ENCODE results near the gene PPP1R12B.

GRCh38 chr1:202365092-202365815, 16.8 kb downstream of the PPP1R12B start:
- TF ChIP-seq CTCF (IDR thresholded peaks at IDR 0.05; ENCODE audit: low read depth, low read length, poor library complexity, severe bottlenecking) (no peak), EZH2phosphoT487 (IDR thresholded peaks at IDR 0.05; ENCODE audit: borderline replicate concordance, low read length) (no peak)
